ENCODE data around the gene PODXL2.

GRCh38 chr3:127612966-127613365 lies 16.0 kb upstream of the PODXL2 start:
- TF ChIP-seq POLR2A (IDR thresholded peaks at IDR 0.05): no peak
- TF ChIP-seq CTCF (IDR thresholded peaks at IDR 0.05): no peak

Data from uterus (tissue), 2 donors.